ENCODE measurements around the gene FBXO33.

FBXO33 gene

DNA sequence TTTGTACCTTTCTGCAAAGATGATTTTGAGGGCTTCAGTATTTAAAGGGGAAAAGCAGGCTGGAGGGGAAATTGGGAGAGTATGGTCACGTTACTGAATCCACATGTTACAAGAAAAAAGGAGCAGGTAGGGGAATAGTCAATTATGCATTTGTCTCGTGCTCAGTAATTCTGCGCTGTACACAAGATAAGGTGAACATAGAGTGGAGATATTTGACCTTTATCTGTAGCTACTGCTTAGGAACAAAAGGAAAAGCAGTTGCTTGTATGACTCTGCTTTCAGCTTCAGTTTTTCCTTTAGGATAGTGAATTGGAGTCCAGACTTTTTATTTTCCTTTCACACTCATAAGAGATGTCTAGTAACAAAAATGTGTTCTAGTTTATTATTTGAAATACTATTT is 49.8 kb downstream of the FBXO33 start:
- TF ChIP-seq, protein P1, sequence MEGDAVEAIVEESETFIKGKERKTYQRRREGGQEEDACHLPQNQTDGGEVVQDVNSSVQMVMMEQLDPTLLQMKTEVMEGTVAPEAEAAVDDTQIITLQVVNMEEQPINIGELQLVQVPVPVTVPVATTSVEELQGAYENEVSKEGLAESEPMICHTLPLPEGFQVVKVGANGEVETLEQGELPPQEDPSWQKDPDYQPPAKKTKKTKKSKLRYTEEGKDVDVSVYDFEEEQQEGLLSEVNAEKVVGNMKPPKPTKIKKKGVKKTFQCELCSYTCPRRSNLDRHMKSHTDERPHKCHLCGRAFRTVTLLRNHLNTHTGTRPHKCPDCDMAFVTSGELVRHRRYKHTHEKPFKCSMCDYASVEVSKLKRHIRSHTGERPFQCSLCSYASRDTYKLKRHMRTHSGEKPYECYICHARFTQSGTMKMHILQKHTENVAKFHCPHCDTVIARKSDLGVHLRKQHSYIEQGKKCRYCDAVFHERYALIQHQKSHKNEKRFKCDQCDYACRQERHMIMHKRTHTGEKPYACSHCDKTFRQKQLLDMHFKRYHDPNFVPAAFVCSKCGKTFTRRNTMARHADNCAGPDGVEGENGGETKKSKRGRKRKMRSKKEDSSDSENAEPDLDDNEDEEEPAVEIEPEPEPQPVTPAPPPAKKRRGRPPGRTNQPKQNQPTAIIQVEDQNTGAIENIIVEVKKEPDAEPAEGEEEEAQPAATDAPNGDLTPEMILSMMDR (IDR thresholded peaks at IDR 0.05; ENCODE audit: low read length): no peak
- TF ChIP-seq EZH2 (IDR thresholded peaks at IDR 0.05; ENCODE audit: borderline replicate concordance, low read length): no peak
- Histone ChIP-seq H3K27ac (ENCODE audit: low read depth, low read length, poor library complexity, severe bottlenecking) (no peak overlapping the region), H4K20me1 (ENCODE audit: insufficient read depth, low read length) (no peaks in the 10 kb centered on the region), H3K4me2 (ENCODE audit: low read length) (no peak overlapping the region), H3K36me3 (ENCODE audit: insufficient read depth, low read length) (no peaks in the 10 kb centered on the region), H3K4me1 (ENCODE audit: insufficient read depth, low read length, severe bottlenecking) (no peaks in the 10 kb centered on the region), H3K9me2 (ENCODE audit: low read depth, low read length) (no peaks in the 10 kb centered on the region), H3K27me3 (ENCODE audit: insufficient read depth, low read length) (no peaks in the 10 kb centered on the region), H3K9ac (ENCODE audit: low read length) (no peak overlapping the region), H2AFZ (ENCODE audit: low read length) (no peak overlapping the region), H3F3A (ENCODE audit: insufficient read depth, low read length) (no peaks in the 10 kb centered on the region), H3K4me3 (ENCODE audit: low read depth, low read length, poor library complexity, severe bottlenecking) (no peak overlapping the region), H3K9me3 (ENCODE audit: low read length) (no peaks in the 10 kb centered on the region), H3K79me2 (ENCODE audit: insufficient read depth, low read length) (no peaks in the 10 kb centered on the region)

GRCh38 chr14:39381366-39381765 is 50.9 kb downstream of the FBXO33 start:
- no peaks in the 10 kb centered on the region for H4K20me1 ChIP-seq (ENCODE audit: insufficient read depth, low read length)
- H2AFZ ChIP-seq (ENCODE audit: low read length): no peak overlapping the region
- H3K4me1 ChIP-seq (ENCODE audit: insufficient read depth, low read length, severe bottlenecking): peaks cover 7% of the 10 kb centered on the region
- no peak overlapping the region for H3K27ac ChIP-seq (ENCODE audit: low read depth, low read length, poor library complexity, severe bottlenecking)
- no peaks in the 10 kb centered on the region for H3F3A ChIP-seq (ENCODE audit: insufficient read depth, low read length)
- no peak overlapping the region for H3K4me2 ChIP-seq (ENCODE audit: low read length)
- H3K9me3 ChIP-seq (ENCODE audit: low read length): no peaks in the 10 kb centered on the region
- no peak overlapping the region for H3K9ac ChIP-seq (ENCODE audit: low read length)
- TF ChIP-seq EZH2 (IDR thresholded peaks at IDR 0.05; ENCODE audit: borderline replicate concordance, low read length): no peak
- TF ChIP-seq, protein P1 (IDR thresholded peaks at IDR 0.05; ENCODE audit: low read length): no peak
- H3K27me3 ChIP-seq (ENCODE audit: insufficient read depth, low read length): no peaks in the 10 kb centered on the region
- H3K79me2 ChIP-seq (ENCODE audit: insufficient read depth, low read length): no peaks in the 10 kb centered on the region
- no peak overlapping the region for H3K4me3 ChIP-seq (ENCODE audit: low read depth, low read length, poor library complexity, severe bottlenecking)
- H3K9me2 ChIP-seq (ENCODE audit: low read depth, low read length): no peaks in the 10 kb centered on the region
- no peaks in the 10 kb centered on the region for H3K36me3 ChIP-seq (ENCODE audit: insufficient read depth, low read length)

DNA sequence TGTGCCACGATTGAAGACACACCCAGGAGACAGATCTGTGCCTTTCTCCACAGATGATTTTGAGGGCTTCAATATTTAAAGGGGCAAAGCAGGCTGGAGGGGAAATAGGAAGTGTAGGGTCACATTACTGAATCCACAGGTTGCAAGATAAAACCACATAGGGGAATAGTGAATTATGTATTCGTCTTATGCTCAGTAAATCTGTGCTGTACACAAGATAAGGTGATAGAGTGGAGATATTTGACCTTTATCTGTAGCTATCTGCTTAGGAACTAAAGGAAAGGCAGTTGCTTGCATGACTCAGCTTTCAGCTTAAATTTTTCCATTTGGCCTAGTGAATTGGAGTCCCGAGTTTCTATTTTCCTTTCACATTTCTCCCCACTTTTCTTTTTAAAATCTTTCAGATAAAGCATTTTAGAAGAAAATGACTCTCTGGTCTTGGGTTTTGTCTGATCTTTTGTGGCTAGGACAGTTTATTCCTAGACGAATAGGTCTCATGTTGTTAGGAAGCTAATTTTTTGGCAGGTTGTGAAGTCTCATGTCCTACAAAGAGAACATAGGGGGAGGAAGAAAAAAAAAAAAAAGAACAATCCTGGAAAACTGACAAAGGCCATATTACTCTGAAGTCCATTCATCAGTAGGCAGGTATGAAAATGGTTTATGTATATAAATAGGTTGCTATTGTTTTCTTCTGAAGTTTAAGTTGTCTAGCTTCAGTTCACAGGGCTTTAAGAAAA is 55.4 kb downstream of the FBXO33 start:
- TF ChIP-seq, protein P1 (IDR thresholded peaks at IDR 0.05; ENCODE audit: low read length): no peak
- no peak for TF ChIP-seq EZH2 (IDR thresholded peaks at IDR 0.05; ENCODE audit: borderline replicate concordance, low read length)
- Histone ChIP-seq H3K4me3 (ENCODE audit: low read depth, low read length, poor library complexity, severe bottlenecking) (no peak overlapping the region), H3K4me2 (ENCODE audit: low read length) (no peak overlapping the region), H3K36me3 (ENCODE audit: insufficient read depth, low read length) (no peaks in the 10 kb centered on the region), H3K9me3 (ENCODE audit: low read length) (no peaks in the 10 kb centered on the region), H3K27me3 (ENCODE audit: insufficient read depth, low read length) (no peaks in the 10 kb centered on the region), H3K27ac (ENCODE audit: low read depth, low read length, poor library complexity, severe bottlenecking) (no peak overlapping the region), H3K9me2 (ENCODE audit: low read depth, low read length) (no peaks in the 10 kb centered on the region), H3K79me2 (ENCODE audit: insufficient read depth, low read length) (no peaks in the 10 kb centered on the region), H4K20me1 (ENCODE audit: insufficient read depth, low read length) (no peaks in the 10 kb centered on the region), H3F3A (ENCODE audit: insufficient read depth, low read length) (no peaks in the 10 kb centered on the region), H3K4me1 (ENCODE audit: insufficient read depth, low read length, severe bottlenecking) (peaks cover 7% of the 10 kb centered on the region), H3K9ac (ENCODE audit: low read length) (no peak overlapping the region), H2AFZ (ENCODE audit: low read length) (no peak overlapping the region)

Data from OCI-LY1 (cell line).